Left forelimb (tissue), 1 donor: ENCODE measurements around the gene MITF.

ENCODE experiments used
- DNase-seq: peaks from one replicate; pipeline ENCODE4 v3.0.0-alpha.2; 2018; ENCODE audit warnings: low spot score

MITF gene

DNA sequence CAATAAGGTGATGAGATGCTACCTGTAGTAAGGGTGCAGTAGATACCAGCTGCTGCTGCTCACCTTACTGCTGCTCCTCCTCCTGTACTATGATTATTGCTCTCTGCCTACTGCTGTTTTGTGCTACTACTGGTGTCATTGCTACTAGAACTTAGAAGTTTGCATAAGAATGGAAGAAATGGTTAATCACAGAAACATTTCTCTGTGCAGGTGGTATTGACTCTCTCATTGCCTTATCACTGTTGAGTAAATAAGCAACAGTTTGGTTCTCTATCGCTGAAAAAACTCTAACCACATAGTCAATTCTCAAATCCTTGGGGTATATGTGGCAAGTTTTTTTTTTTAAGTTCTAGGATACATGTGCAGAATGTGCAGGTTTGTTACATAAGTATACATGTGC, 16.5 kb downstream of the MITF start:
- DNase-seq = no peak

DNA sequence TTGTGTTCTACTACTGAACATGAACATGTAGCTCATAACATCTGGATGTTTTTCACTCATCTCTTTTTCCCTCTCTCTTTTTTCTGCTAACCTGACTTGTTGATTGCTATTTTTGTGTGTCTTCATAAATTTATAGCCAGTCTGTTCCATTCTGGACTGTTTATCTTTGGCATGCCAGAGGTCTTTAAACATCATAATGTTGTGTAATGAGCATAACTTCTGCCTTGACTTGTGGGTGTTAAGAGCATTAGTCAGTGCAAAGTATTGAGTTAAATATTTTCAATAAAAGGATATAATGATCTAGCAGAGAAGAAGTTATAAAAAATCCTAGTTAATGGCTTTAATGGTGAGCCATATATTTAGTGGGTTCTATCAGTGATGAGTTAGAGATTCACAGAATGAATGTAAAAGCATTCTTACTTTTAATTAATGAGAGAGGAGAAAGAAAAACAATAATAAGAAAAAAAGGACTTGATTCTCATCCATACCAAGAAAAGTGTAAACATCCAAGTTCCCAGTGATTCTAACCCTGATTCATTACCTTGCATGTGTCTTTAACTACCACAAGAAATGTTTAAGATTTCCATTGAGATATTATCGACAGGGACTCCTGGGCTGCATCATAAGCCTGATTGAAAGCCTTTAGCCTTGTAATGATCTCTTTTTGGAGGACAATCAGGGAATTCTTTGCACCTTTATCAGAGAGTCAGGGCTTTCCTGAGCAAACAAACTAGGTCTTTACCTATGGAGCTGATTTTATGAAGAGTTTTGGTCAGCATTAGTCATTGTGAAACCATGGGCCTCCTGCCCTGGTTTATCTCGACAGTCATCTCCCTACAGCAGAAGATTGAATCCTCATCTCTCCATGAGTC, 22.9 kb downstream of the MITF start:
- no peak for DNase-seq

DNA sequence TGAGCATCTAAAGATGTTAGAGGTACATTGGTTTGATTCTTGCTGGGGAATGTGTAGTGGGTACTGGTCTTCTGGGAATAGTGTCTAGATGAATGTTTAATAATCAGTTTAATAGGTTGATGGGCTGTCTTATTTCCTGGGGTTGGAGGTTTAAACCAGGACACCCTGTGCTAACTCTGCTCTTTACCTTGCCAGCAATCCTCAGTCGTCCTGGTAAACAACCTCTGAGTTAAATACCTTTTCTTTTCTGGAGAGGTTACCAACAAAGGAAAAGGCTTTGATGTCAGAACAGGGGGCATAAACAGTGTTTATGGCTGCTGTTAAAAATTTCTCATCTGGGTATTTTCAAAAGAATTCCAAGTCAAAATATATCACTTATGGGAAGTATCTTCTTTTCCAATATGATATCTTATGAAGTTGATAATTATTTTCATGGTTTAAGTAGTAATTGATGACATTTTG, 23.5 kb downstream of the MITF start:
- DNase-seq = no peak

DNA sequence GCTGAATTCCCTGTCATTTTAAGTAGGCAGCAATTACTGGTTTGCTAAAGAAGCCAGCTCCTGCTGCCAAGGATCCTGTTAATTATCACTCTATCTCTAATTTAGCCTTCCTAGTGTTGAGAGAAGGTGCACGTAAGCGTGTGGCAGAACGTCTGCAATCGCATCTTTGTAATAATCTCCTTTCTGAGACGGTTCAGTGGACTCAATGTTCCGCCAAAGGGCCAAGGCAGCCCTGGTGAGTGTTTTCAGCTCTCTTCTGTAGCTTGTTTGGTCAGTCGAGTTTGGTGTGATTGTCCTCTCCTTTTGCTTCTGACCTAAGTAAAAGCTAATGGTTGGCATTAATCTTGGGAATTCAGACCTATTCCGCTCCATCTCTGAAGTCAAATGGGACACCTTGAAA, 24.2 kb downstream of the MITF start:
- no peak for DNase-seq

DNA sequence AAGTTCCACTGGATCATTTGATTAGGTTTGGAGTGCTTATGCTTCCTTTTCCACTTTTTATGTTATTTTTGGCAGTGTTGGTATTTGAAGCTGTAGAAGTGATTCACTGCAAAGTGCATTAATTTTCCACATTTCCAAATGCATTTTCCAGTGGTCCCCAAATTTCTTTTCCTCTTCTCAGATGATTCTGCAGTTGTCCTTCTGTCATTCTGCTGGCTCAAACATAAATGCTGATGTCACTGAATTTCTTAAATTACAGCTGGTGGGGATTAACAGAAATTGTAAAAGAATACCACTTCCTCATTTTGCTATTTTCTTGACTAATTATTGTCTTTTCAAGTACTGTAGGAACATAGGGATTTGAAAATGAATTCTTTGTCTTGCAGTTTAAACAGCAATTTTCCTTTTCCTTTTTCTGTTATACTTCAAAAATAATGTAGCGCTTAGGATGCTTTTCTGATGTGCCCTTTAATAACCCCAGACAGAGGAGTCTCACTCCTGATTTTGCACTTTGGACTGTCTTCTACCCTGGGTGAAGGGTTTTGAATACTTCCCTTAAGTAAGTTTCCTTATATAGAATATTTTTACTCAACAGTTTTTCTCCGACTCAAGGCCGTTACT, 25.0 kb downstream of the MITF start:
- no peak for DNase-seq

DNA sequence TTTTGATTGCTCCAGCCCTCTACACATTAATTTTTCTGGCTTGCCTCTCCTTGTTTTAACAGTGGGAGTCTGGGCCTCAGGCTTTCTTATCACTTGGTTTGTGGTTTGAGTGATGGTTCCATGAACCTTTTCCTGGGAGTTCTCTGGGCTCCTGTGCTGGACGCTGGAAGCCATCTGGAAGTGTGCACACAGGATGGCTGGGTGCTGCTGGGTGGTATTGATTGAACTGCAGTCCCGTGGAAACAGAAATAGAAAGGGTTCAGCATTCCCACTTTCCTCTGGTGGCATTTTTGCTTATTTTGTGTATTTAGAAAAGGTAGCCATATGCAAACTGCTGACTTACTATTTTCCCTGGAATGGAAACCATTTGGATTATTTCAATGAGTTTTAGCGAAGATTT, 25.6 kb downstream of the MITF start:
- no peak for DNase-seq

GRCh38 chr3:69766638-69767037, 27.4 kb downstream of the MITF start:
- DNase-seq = no peak

DNA sequence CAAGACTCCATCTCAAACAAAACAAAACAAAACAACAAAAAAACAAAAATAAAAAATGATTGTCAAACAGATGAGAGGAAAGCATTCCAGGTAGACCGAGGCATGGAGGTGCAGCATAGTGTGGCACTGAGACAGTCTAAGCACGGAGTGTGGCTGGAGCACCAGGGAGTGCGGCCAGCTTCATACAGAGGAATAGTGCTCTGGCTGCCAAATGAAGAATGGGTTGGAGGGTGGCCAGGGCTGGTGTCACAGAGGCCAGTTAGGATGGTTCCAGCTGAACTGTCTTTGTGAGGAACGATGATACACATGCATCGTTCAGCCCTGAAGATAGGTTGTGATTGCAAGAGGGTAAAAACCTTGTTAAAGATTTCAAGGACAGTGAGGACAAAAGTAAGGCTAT, 28.3 kb downstream of the MITF start:
- no peak for DNase-seq

DNA sequence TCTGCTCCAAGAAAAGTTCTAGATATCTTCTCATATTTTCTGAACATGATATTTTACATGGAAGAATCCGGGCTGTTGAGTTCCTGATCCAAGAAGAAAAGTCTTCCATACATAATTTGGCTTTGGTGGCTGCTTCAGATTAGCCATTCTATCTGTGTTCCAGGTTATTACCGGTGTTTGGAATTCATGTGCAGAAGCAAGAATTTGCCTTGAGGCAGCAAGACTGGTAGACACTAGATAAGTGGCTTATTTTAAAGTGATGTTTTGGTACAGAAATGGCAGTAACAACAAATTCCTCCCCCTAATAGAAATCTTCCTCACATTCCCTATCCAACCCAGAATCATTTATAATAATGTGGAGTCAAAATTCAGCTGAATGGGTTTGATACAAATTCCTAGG, 29.2 kb downstream of the MITF start:
- no peak for DNase-seq

- no peak for DNase-seq
These were observed 31.0 kb downstream of the MITF start for GRCh38 chr3:69770219-69770618.

DNA sequence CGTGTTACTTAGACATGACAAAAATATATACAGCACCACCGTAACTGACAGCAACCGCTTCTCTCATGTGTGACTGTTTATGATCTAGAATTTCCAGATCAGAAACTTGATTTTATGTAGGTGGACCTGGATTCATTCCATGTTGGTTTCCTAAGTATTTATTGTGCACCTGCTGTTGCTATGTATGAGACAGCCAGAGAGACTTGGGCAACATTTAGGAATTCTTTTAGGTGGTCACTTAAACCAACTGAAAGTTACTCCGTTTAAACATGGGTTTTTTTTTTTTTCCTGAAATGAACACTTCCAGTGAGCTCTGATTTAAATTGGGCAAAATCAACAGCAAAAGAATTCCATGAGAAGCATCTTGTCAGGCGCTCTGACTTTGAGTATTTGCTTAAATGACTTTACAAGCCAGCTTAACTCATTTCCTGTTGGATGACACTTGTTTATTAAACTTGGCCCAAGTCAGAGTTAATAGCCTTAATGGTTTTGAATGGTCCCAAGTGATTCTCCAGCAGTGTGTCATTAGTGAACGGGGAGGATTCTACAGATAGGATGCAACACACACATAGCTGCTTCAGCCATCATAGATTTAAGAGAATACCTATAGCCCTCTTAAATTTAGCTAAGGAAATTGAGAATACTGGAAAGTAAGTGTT, 31.8 kb downstream of the MITF start:
- no peak for DNase-seq

GRCh38 chr3:69772152-69772867, 33.0 kb downstream of the MITF start:
- no peak for DNase-seq

DNA sequence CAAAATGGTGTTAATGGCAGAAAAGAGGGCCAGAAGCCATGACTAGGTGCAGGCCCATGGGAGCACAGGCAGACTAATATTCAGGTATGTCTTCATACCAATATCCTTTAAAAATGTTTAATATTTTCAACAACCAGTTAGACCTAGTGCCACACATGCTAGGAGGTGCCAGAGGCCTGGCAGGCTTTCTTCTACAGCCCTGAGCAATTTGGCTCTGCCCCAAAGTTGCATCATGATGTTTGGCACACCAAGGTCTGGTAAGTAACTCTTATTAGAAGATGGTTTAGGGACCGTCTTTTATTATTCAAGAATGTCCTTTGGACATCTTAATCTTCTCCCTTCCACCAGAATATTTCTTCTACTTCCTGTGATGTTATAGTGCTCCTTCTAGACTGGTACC, 34.8 kb downstream of the MITF start:
- no peak for DNase-seq

- DNase-seq = no peak
These were observed 36.5 kb downstream of the MITF start for GRCh38 chr3:69775751-69776150.

DNA sequence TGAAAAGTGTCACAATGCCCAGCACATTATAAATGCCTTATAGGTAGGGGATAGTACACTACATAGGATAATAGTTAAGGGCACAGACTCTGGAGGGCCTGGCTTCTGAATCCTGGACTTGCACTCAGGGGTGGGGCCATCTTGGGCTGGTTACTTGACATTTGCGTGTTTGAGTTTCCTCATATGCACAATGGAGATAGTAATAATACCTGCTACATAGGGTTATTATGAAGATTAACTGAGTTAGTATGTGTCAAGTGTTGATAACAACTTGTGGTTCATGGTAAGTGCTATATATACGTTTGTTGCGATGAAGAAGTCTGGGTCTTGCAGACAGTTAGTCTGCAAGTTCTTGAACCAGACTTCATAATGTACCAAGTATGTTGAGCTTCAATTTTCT, 37.0 kb downstream of the MITF start:
- no peak for DNase-seq

DNA sequence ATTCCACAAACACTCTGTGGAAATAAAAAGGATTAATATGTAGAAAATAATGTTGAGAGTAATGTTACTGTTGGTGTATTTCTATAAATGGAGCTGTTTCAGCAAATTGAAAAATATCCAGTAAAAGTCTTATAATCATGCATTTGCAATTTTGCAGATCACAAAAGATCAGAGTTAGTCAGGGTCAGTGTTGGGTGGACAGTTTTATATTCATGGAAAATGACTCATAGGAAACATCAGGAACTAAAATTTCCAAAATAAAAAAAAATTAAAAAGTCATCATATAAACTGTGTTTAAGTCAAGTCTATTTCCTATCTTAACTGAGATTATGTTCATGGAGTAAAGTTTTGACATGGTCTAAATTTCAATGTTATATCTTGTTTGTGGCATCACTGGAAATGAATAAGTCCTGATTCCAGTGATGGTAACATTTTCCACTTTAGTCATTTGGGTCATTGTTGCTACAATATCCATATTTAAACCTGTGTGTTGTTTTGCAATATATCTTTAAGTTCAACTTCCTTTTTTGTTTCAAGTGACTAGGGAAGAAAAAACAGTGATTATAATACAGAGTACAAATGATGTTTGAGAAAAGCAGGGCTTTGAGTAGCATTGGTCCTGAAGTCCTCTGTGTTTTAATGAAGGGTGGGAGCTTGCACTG, 37.8 kb downstream of the MITF start:
- no peak for DNase-seq

DNA sequence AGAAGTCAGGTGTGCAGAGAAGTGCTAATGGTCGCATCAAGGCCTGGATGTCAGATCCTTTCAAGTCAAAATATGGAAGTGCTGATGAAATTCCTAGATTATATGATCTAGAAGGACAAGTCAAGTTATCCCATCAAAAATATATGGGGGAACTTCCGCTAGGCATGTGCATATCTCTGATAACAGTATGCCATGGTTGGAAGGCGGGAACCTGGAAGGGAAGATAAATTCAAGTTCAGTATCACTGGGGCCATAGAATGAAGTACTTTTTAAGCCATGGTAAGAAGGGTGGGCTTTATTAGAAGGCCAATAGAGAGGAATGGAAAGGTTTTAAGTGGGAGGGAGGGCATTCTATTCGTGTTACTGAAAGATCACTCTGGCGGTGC, 38.3 kb downstream of the MITF start:
- DNase-seq = no peak

DNA sequence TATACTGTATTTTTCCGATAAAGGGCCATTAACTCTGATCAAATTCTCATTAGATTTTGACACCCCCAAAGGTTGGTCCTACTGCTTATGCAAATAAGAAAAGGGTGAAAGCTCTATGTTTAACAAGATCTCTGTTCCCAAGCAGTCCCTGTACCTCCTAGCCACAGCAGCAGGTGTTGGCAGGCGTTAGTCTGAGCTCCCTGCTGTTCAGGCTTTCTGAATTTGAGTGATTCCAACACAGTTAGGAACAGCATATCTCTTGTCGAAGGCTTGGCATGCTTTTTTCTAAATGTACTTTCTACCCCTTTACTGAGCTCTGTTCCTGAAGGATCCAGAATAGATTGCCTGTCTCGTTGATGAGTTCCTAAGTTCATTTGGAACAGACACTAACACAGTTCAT, 42.3 kb downstream of the MITF start:
- no peak for DNase-seq

DNA sequence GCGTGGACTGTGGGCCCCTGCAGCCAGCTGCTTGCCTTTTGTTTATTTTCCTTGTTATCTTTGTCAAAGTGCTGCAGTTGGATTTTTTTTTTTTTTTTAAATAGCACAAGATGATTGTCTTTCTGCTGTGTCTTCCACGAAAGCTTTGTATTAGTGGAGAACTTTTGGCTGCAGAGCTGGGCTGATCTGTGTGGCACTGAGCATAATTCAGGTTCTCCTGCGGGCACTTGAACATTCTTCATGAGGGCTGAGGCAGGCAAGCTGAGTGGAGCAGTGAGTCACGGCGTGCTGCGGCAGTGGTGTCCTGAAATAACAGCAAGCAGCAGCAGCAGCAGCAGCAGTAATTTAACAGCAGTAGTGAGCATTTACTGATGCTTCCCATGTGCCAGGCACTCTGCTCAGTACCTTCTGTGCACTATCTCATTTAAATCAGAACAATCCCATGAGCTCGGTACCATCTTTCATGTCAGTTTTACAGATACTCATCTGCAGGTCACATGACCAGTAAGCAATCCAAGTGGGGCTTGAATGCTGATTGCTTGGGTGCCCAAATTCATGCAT, 45.8 kb downstream of the MITF start:
- no peak for DNase-seq

GRCh38 chr3:69785769-69786320, 46.6 kb downstream of the MITF start:
- no peak for DNase-seq

GRCh38 chr3:69786854-69787253, 47.6 kb downstream of the MITF start:
- no peak for DNase-seq
